Gastroesophageal sphincter (tissue), 3 donors: ENCODE data around the gene RBM38.

Experiments
- POLR2A ChIP-seq, 2 donors: fragments of 450-650 bp; IDR thresholded peaks; one replicate each; pipeline ENCODE4 v1.6.1; 2017; ENCODE audit warnings: antibody characterized with exemption in 2 of 2, mild to moderate bottlenecking in 2 of 2, moderate library complexity in 1 of 2
- POLR2AphosphoS5 ChIP-seq: sonication (generic); formaldehyde crosslinking; IDR thresholded peaks from one replicate; pipeline ENCODE4 v1.6.1; 2017; ENCODE audit warnings: antibody characterized with exemption
- TF ChIP-seq, protein P1 (sequence below), 4 experiments: fragments of 200-600 bp in 2 of 4; fragments of 450-650 bp in 2 of 4; sonication (generic) in 1 of 4; IDR thresholded peaks; one replicate each; pipeline ENCODE4 v1.5.1; 2017 to 2019; ENCODE audit warnings: antibody characterized with exemption in 4 of 4, mild to moderate bottlenecking in 2 of 4, moderate library complexity in 2 of 4

DNA sequence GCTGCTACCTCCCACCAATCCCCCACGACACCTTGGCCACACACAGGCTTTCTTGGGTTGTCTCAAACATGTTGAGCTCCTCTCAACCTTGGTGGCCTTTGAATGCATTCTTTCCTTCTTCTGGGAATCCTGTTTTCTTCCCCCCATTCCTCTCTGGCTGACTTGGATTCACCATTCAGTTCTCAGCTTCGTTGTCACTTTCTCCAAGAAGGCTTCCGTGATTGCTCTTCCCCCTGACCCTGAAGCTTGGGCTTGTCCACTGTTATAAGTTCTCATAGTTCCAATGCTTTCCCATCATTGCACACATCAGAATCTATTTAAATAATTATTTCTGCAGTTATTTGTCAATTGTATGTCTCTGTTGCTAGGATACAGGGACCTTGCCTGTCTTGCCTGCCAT, 64.2 kb downstream of the RBM38 start:
- TF ChIP-seq POLR2AphosphoS5, result no peak
- no peak for TF ChIP-seq POLR2A (IDR thresholded peaks at IDR 0.05)
- TF ChIP-seq, protein P1, sequence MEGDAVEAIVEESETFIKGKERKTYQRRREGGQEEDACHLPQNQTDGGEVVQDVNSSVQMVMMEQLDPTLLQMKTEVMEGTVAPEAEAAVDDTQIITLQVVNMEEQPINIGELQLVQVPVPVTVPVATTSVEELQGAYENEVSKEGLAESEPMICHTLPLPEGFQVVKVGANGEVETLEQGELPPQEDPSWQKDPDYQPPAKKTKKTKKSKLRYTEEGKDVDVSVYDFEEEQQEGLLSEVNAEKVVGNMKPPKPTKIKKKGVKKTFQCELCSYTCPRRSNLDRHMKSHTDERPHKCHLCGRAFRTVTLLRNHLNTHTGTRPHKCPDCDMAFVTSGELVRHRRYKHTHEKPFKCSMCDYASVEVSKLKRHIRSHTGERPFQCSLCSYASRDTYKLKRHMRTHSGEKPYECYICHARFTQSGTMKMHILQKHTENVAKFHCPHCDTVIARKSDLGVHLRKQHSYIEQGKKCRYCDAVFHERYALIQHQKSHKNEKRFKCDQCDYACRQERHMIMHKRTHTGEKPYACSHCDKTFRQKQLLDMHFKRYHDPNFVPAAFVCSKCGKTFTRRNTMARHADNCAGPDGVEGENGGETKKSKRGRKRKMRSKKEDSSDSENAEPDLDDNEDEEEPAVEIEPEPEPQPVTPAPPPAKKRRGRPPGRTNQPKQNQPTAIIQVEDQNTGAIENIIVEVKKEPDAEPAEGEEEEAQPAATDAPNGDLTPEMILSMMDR (IDR thresholded peaks at IDR 0.05), result no peak
